Caco-2 (cell line): ENCODE results near the gene SDHB. TPM values are rescaled to one million over a fixed set of nuclear protein-coding genes. Genes with fewer than 3 reads are reported as not detected.

Experiments used
- BruUV-seq: library from RNA; stranded (reverse); fragments of 400-500 nt; replicated peaks from 2 replicates; lab custom pipeline; 2021; lab: Mats Ljungman, UMichigan
- CTCF ChIA-PET: fragments of 300-600 bp; sonication (Branson Sonifier 250); formaldehyde crosslinking; loops from one replicate; lab custom pipeline; 2022; ENCODE audit warnings: antibody characterized with exemption; lab: Charles Lee
- POLR2A ChIA-PET: fragments of 300-600 bp; sonication (Branson Sonifier 250); formaldehyde crosslinking; loops from one replicate; lab custom pipeline; 2022; ENCODE audit warnings: antibody characterized with exemption; lab: Charles Lee
- DNase-seq, 2 experiments: peaks; one replicate each; pipeline versions ENCODE4 v3.0.0 to v3.0.0-alpha.2; 2020 to 2022
- H3K27me3 ChIP-seq: replicated peaks from 2 replicates; pipeline ENCODE4 v1.6.0; 2011; ENCODE audit warnings: low read length; ENCODE audit not compliant: control insufficient read depth, insufficient read depth
- H3K36me3 ChIP-seq: 2 replicates; pipeline ENCODE4 v1.5.1; 2011; ENCODE audit warnings: low read length; ENCODE audit not compliant: control insufficient read depth, insufficient read depth
- H3K4me1 ChIP-seq: fragments of 250-450 bp; sonication (Bioruptor Pico); 2 replicates; pipeline ENCODE4 v1.5.1; 2020; ENCODE audit warnings: mild to moderate bottlenecking
- H3K4me3 ChIP-seq: 2 replicates; pipeline ENCODE4 v1.5.1; 2011; ENCODE audit warnings: low read depth, mild to moderate bottlenecking, control low read depth, low read length
- H3K9me3 ChIP-seq: fragments of 250-450 bp; sonication (Bioruptor Pico); 2 replicates; pipeline ENCODE4 v1.5.1; 2020; ENCODE audit warnings: mild to moderate bottlenecking, moderate library complexity
- H3K27ac Mint-ChIP-seq: one replicate; pipeline ENCODE4 v1.8.0; 2022; ENCODE audit warnings: mixed read lengths; ENCODE audit not compliant: unreplicated experiment
- H3K27me3 Mint-ChIP-seq: one replicate; pipeline ENCODE4 v1.8.0; 2022; ENCODE audit warnings: mixed read lengths; ENCODE audit not compliant: insufficient read depth, unreplicated experiment
- H3K36me3 Mint-ChIP-seq: one replicate; pipeline ENCODE4 v1.8.0; 2022; ENCODE audit warnings: mild to moderate bottlenecking, mixed read lengths; ENCODE audit not compliant: insufficient read depth, unreplicated experiment
- H3K4me1 Mint-ChIP-seq: one replicate; pipeline ENCODE4 v1.8.0; 2022; ENCODE audit warnings: low read depth, mixed read lengths; ENCODE audit not compliant: unreplicated experiment
- H3K4me3 Mint-ChIP-seq: one replicate; pipeline ENCODE4 v1.8.0; 2022; ENCODE audit warnings: mild to moderate bottlenecking, moderate library complexity, mixed read lengths; ENCODE audit not compliant: unreplicated experiment
- H3K9me3 Mint-ChIP-seq: one replicate; pipeline ENCODE4 v1.8.0; 2022; ENCODE audit warnings: mixed read lengths; ENCODE audit not compliant: unreplicated experiment
- CTCF ChIP-seq, 2 experiments: fragments of 200-600 bp in 1 of 2; IDR thresholded peaks; 1 replicate in 1 of 2; 2 replicates in 1 of 2; pipeline versions ENCODE4 v1.5.1 to v1.8.0; 2011 to 2022; ENCODE audit warnings: antibody characterized with exemption in 1 of 2, control low read depth in 1 of 2, inconsistent platforms in 1 of 2, low read depth in 1 of 2, low read length in 1 of 2, mild to moderate bottlenecking in 1 of 2, moderate library complexity in 1 of 2; ENCODE audit not compliant: insufficient read depth in 1 of 2, severe bottlenecking in 1 of 2, unreplicated experiment in 1 of 2
- intact Hi-C: fragments of 100-400 bp; cut with micrococcal nuclease; formaldehyde crosslinking; loops from one replicate; pipeline ENCODE4 v1.10.0; 2022; ENCODE audit not compliant: unreplicated experiment
- total RNA-seq: library from RNA; stranded (reverse); gene quantifications from 2 replicates; pipeline ENCODE4 v1.2.3, GENCODE V29; 2022

Gene SDHB
- total RNA-seq, 1 experiment from 2014 or later, result 91.5 TPM

GRCh38 chr1:17045150-17045549, 8.7 kb downstream of the SDHB start:
- Histone ChIP-seq H3K4me1 (0 out of 2 replicates have a peak, but pooled peaks cover 4% of the 10 kb centered on the region), H3K9me3 (no peaks in the 10 kb centered on the region), H3K36me3 (peaks cover 4% of the 10 kb centered on the region; the same call in 1 of the 2 replicates), H3K4me3 (no peak overlapping the region), H3K27me3 (no peaks in the 10 kb centered on the region)
- no peak overlapping the region for H3K27ac Mint-ChIP-seq
- no peaks in the 10 kb centered on the region for H3K4me1 Mint-ChIP-seq
- no peaks in the 10 kb centered on the region for H3K9me3 Mint-ChIP-seq
- H3K4me3 Mint-ChIP-seq, result no peak overlapping the region
- no peaks in the 10 kb centered on the region for H3K27me3 Mint-ChIP-seq
- H3K36me3 Mint-ChIP-seq, result peaks cover 40% of the 10 kb centered on the region
- ChIA-PET POLR2A (no interaction called here), CTCF (no interaction called here)
- intact Hi-C loops, result no loop called here
- no peak for DNase-seq
- BruUV-seq, result no TSS peak
- no peak for TF ChIP-seq CTCF (IDR thresholded peaks at IDR 0.05; ENCODE audit: insufficient read depth in 1 of 2, low read depth in 1 of 2, low read length in 1 of 2, severe bottlenecking in 1 of 2, unreplicated experiment in 1 of 2)

- no peak for DNase-seq
- Mint-ChIP-seq H3K27ac (no peak overlapping the region), H3K36me3 (peaks cover 45% of the 10 kb centered on the region), H3K9me3 (no peaks in the 10 kb centered on the region), H3K4me3 (no peak overlapping the region), H3K27me3 (no peaks in the 10 kb centered on the region), H3K4me1 (no peaks in the 10 kb centered on the region)
- intact Hi-C loops, result no loop called here
- Histone ChIP-seq H3K4me1 (0 out of 2 replicates have a peak, but pooled peaks cover 4% of the 10 kb centered on the region), H3K27me3 (no peaks in the 10 kb centered on the region), H3K9me3 (no peaks in the 10 kb centered on the region), H3K4me3 (no peak overlapping the region), H3K36me3 (peaks cover 4% of the 10 kb centered on the region; the same call in 1 of the 2 replicates)
- POLR2A ChIA-PET, result no interaction called here
- CTCF ChIA-PET, result no interaction called here
- TF ChIP-seq CTCF (IDR thresholded peaks at IDR 0.05; ENCODE audit: insufficient read depth in 1 of 2, low read depth in 1 of 2, low read length in 1 of 2, severe bottlenecking in 1 of 2, unreplicated experiment in 1 of 2), result no peak
- BruUV-seq, result no TSS peak
These were observed 10.2 kb downstream of the SDHB start for GRCh38 chr1:17043676-17044075.

GRCh38 chr1:17040135-17040534, 13.7 kb downstream of the SDHB start:
- BruUV-seq, result no TSS peak
- POLR2A ChIA-PET, result no interaction called here
- no peaks in the 10 kb centered on the region for H3K9me3 Mint-ChIP-seq

More at GRCh38 chr1:17040135-17040534, 13.7 kb downstream of the SDHB start:
- no peak for DNase-seq
- no peaks in the 10 kb centered on the region for H3K27me3 Mint-ChIP-seq
- H3K4me1 Mint-ChIP-seq, result no peaks in the 10 kb centered on the region
- H3K4me1 ChIP-seq, result no peaks in the 10 kb centered on the region
- no peak overlapping the region for H3K4me3 ChIP-seq
- intact Hi-C loops, result no loop called here
- no peak for TF ChIP-seq CTCF (IDR thresholded peaks at IDR 0.05; ENCODE audit: insufficient read depth in 1 of 2, low read depth in 1 of 2, low read length in 1 of 2, severe bottlenecking in 1 of 2, unreplicated experiment in 1 of 2)
- no peaks in the 10 kb centered on the region for H3K27me3 ChIP-seq
- peaks cover 45% of the 10 kb centered on the region for H3K36me3 Mint-ChIP-seq
- H3K27ac Mint-ChIP-seq, result no peak overlapping the region
- peaks cover 4% of the 10 kb centered on the region; the same call in 1 of the 2 replicates for H3K36me3 ChIP-seq
- CTCF ChIA-PET, result no interaction called here
- no peaks in the 10 kb centered on the region for H3K9me3 ChIP-seq
- no peak overlapping the region for H3K4me3 Mint-ChIP-seq
